Activated T-helper 9 cell treated with anti-CD3 and anti-CD28 coated beads, Interleukin-2, amount 50 U/mL, for 16 hours (primary cell): ENCODE measurements around the gene DNER.
"Not testable (repeated sequence)": the region's sequence is repeated elsewhere in the genome, so short reads cannot be mapped to it uniquely, and the experiment has no call there.

Experiments
- DNase-seq: peaks from one replicate; pipeline ENCODE4 v3.0.0-alpha.2; 2020; ENCODE audit warnings: low read depth

The DNER gene

GRCh38 chr2:229620289-229620688 lies 94.1 kb downstream of the DNER start:
- no peak for DNase-seq

- no peak for DNase-seq
Observed at GRCh38 chr2:229616433-229616832, 97.9 kb downstream of the DNER start.

DNA sequence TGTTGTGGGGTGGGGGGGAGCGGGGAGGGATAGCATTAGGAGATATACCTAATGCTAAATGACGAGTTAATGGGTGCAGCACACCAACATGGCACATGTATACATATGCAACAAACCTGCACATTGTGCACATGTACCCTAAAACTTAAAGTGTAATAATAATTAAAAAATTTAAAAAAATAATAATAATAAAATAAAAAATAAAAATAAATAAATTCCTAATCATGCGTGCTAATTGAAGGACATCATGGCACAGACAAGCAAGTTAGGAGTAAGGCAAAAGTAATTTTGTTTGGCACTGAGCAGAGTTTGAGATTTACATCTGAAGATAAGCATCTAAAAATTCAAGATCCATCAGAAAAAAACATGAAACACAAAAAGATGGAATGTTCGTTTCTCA lies 100.3 kb downstream of the DNER start:
- DNase-seq, result not testable (repeated sequence)

DNA sequence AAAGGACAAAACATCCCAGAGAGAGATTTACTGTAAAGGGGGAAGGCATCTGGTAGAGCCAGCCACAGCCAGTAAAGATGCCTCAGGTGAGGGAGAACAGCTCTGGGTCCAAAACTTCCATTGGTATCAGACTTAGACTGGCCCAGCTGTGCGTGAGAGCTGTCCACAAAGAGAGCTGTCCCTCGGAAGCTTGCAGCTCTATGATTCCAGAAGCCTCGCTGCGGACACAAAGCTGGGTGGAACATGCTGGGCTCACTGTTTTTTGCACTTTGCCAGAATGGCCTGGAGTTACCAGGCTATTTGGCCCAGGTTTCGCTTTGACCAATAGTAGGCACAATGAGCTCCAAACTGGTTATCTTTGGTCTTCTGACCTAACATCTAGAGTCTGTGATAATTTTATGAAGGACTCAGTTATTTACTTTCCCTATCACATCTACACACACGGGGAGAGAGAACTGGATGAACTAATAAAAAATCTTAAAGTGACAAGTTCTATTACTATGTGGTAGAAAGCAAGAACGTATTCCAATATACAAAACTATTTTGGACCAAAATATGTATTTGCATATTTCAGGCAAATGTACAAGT lies 101.9 kb downstream of the DNER start:
- DNase-seq, result no peak

GRCh38 chr2:229611360-229611759 lies 103.0 kb downstream of the DNER start:
- no peak for DNase-seq

- no peak for DNase-seq
Observed at GRCh38 chr2:229610872-229611271, 103.5 kb downstream of the DNER start.

- no peak for DNase-seq
Observed at GRCh38 chr2:229610333-229610732, 104.0 kb downstream of the DNER start.

DNA sequence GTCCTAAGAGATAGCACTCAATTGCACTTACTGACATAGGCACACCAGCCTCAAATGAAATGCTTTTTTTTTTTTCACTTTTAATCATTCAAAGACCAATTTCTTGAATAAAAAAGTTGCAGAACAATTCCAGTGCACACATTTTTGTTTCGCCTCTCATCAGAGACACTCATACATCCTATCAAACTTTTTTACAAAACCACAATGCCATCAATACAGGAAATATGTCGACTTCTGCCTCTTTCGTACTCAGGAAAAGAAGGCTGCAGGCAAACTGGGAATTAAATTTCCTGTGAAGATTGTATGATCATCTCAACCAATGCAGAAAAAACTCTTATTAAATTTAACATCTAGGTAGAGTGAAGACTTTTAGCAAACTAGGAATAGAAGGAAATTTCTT lies 112.4 kb downstream of the DNER start:
- no peak for DNase-seq

GRCh38 chr2:229601396-229601795 lies 113.0 kb downstream of the DNER start:
- DNase-seq, result no peak

GRCh38 chr2:229598227-229598626 lies 116.1 kb downstream of the DNER start:
- DNase-seq, result no peak

GRCh38 chr2:229596796-229597195 lies 117.6 kb downstream of the DNER start:
- DNase-seq, result no peak

DNA sequence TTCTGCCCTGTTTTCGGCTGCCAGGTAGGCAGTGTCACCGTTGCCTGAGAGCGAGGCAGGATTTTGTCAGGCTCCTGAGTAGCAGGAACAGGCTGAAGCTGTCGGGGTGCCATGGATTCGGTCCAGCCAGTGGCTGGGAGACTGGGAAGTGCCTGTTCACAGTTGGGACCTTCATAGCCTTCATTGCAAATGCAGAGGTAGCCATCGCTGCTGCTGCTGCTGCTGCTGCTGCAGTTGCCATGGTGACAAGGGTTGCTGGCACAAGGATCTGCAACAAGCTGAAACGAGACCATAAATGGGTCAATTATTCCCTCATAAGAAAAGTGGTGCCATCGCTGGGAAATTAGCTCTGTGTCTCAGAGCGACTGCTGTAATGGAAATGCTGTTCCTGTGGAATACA lies 122.7 kb downstream of the DNER start:
- DNase-seq, result no peak

DNA sequence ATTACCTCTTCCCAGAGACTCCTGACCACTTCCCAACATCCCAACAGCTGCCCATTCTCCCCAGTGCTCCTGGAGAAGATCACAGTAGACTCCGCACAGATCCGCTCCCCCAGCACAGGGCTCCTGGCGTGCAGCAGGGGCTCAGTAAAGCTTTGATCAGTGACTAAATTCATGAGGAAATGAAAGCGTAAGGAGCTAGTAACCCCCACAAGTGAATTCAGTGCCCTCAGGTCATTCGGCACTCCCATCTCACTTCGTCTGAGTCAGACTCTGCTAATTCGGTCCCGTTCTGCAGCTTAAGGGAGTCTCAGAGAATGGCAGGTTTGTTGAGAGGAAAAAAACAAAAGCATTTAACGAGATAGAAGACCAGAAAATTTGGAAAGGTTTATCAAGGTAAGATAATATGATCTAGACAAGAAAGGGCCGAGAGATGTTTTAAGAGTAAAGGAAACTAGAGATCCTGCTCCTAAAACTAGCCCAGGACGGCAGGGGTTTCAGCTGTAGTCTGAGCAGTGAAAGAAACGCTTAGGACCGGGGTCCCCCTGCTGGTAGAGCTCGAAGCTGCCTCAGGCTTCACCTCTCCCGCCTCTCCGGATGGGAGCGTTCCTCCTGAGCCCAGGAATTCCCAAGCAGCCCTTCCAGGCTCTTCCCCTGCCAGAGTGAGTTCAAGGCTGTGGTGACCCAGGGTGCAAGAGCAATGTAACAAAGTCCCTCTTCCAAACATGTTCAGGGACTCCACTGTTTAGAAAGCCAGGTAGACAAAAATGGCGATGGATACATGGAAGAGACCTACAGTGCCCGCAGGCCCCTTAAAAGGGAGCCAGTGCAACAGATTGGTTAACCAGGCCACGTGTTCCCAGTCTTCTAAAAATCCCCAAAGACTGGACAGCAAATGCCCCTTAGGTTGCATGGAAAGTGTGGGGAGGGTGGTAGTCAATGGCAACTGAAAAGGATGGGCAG lies 127.3 kb downstream of the DNER start:
- DNase-seq, result no peak

GRCh38 chr2:229586012-229586411 lies 128.3 kb downstream of the DNER start:
- DNase-seq, result no peak

DNA sequence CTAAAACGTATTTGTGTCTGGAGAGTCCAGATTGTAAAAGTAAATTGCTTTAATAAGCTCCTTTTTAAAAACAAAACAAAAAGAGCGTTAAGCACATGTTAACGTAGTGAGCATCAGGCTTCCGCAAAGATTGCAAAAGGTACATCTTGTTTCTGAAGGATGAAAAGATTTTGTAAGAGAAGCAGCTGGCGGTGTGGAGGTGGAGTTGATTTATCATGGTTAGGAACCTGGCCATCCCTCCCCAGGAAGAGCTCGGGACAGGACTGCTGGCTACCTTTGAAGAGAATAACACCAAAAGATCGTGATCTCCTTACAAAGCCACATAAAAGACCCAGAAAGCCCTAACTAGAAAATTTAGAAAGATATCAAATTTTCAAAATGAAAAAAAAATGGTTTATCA lies 132.2 kb downstream of the DNER start:
- no peak for DNase-seq

DNA sequence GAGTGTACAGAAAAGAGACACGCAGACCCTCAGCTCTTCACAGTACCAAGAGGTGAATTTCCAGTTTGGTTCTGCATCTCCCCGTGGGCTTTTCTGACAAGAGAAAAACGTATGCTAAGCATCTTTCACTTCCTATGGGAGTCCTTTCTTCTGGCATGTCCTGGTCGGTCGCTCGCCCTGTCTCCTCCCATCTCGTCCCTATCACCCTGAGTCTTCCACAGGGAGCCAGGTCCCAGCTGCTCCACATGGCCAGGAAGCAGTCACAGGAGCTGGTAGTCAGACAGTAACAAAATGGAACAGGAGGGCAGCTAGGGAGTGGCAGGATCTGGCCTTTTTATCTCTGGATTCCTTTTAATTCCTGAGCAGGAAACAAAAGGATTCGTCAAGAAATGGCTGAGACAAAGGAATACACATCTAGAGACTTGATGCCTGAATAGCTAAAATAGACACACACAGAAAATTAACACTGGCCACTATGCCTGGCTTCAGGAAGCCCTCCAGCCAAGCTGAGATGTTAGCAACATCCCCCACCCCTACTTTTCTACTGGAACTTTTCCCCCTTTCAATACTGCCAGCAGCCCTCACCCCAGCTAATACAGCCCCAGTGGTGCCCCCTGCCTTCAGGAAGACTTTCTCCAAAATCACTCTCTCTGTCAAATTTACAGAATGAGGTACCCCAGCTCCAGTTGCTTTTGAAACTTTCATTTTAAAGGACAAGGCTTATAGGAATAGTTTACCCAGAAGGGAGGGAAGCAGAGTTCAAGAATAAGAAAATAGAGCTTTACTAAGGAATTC lies 136.1 kb downstream of the DNER start:
- no peak for DNase-seq

- DNase-seq, result no peak
Observed at GRCh38 chr2:229575569-229576315, 138.6 kb downstream of the DNER start.

GRCh38 chr2:229572507-229573271 lies 141.7 kb downstream of the DNER start:
- DNase-seq, result no peak

DNA sequence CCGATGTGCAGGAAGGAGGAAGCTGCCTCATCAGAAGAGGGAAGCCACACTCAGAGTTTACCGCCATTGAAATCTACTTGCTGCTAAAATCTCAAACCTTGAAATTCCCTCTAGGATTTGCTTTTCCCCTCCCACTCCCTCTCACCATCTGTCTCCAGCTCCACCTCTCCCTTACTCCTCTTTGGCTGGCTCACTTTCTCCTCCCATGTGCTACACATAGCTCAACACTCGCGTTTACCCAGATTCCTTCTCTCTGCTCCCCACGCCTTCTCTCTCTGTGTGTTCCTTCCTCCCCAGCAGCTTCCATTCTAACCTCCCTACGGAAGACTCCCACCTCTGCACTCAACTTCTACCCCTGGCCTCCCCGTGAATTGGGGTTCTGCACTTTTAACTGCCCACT lies 143.1 kb downstream of the DNER start:
- no peak for DNase-seq

- DNase-seq, result no peak
Observed at GRCh38 chr2:229566370-229566769, 148.0 kb downstream of the DNER start.

- no peak for DNase-seq
Observed at GRCh38 chr2:229564300-229564907, 150.0 kb downstream of the DNER start.
